ENCODE results near the gene PDE10A.

GRCh38 chr6:165321150-165321549 lies 341.9 kb downstream of the PDE10A start:
- TF ChIP-seq, protein P1, sequence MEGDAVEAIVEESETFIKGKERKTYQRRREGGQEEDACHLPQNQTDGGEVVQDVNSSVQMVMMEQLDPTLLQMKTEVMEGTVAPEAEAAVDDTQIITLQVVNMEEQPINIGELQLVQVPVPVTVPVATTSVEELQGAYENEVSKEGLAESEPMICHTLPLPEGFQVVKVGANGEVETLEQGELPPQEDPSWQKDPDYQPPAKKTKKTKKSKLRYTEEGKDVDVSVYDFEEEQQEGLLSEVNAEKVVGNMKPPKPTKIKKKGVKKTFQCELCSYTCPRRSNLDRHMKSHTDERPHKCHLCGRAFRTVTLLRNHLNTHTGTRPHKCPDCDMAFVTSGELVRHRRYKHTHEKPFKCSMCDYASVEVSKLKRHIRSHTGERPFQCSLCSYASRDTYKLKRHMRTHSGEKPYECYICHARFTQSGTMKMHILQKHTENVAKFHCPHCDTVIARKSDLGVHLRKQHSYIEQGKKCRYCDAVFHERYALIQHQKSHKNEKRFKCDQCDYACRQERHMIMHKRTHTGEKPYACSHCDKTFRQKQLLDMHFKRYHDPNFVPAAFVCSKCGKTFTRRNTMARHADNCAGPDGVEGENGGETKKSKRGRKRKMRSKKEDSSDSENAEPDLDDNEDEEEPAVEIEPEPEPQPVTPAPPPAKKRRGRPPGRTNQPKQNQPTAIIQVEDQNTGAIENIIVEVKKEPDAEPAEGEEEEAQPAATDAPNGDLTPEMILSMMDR (conservative IDR thresholded peaks at IDR 0.05 in 1 of 2, IDR thresholded peaks at IDR 0.05 in 1 of 2; ENCODE audit: extremely low read depth in 1 of 2, insufficient read depth in 1 of 2, low read depth in 1 of 2, low read length in 2 of 2), result no peak
- TF ChIP-seq EZH2 (IDR thresholded peaks at IDR 0.05; ENCODE audit: borderline replicate concordance, low read length), result no peak
